H9 (cell line): ENCODE results near the gene HS6ST2. TPM values are rescaled to one million over a fixed set of nuclear protein-coding genes. Genes with fewer than 3 reads are reported as not detected.

ENCODE experiments used
- DNase-seq: peaks from one replicate; pipeline ENCODE4 v3.0.0-alpha.2; 2017
- H2AFZ ChIP-seq: one replicate; pipeline ENCODE4 v1.6.1; 2013; ENCODE audit warnings: mild to moderate bottlenecking, low read length, control low read depth, moderate library complexity
- H2AK5ac ChIP-seq: 2 replicates; pipeline ENCODE4 v1.6.1; 2013; ENCODE audit warnings: low read length, control low read depth, mixed read lengths; ENCODE audit not compliant: insufficient read length
- H2BK120ac ChIP-seq: one replicate; pipeline ENCODE4 v1.6.1; 2013; ENCODE audit warnings: low read depth, mild to moderate bottlenecking, low read length, control low read depth, inconsistent platforms; ENCODE audit not compliant: poor library complexity, severe bottlenecking
- H2BK12ac ChIP-seq: 2 replicates; pipeline ENCODE4 v1.6.1; 2013; ENCODE audit warnings: low read length, control low read depth, mixed read lengths, low read depth; ENCODE audit not compliant: insufficient read length
- H2BK15ac ChIP-seq: 2 replicates; pipeline ENCODE4 v1.6.1; 2013; ENCODE audit warnings: low read depth, low read length, control low read depth
- H2BK20ac ChIP-seq: one replicate; pipeline ENCODE4 v1.6.1; 2013; ENCODE audit warnings: low read depth, mild to moderate bottlenecking, low read length, control low read depth, inconsistent platforms; ENCODE audit not compliant: poor library complexity, severe bottlenecking
- H2BK5ac ChIP-seq: 2 replicates; pipeline ENCODE4 v1.6.1; 2013; ENCODE audit warnings: low read length, control low read depth, mixed read lengths; ENCODE audit not compliant: insufficient read length
- H3K14ac ChIP-seq: 2 replicates; pipeline ENCODE4 v1.6.1; 2013; ENCODE audit warnings: low read length, control low read depth; ENCODE audit not compliant: insufficient read depth
- H3K18ac ChIP-seq: 2 replicates; pipeline ENCODE4 v1.6.1; 2013; ENCODE audit warnings: low read depth, mild to moderate bottlenecking, mixed read lengths, low read length, control low read depth; ENCODE audit not compliant: insufficient read length
- H3K23ac ChIP-seq: 2 replicates; pipeline ENCODE4 v1.6.1; 2013; ENCODE audit warnings: low read length, control low read depth, mixed read lengths, low read depth; ENCODE audit not compliant: insufficient read length
- H3K23me2 ChIP-seq: 2 replicates; pipeline ENCODE4 v1.6.1; 2013; ENCODE audit warnings: low read depth, mild to moderate bottlenecking, mixed read lengths, low read length, control low read depth; ENCODE audit not compliant: insufficient read length, poor library complexity, severe bottlenecking
- H3K27ac ChIP-seq: 2 replicates; pipeline ENCODE4 v1.5.1; 2013; ENCODE audit warnings: low read length, control low read depth, mixed read lengths, low read depth; ENCODE audit not compliant: insufficient read length
- H3K27me3 ChIP-seq: 2 replicates; pipeline ENCODE4 v1.6.1; 2013; ENCODE audit warnings: low read length, control low read depth, inconsistent platforms; ENCODE audit not compliant: insufficient read depth
- H3K4ac ChIP-seq: 2 replicates; pipeline ENCODE4 v1.6.1; 2013; ENCODE audit warnings: low read depth, mild to moderate bottlenecking, control low read depth, inconsistent platforms, low read length, moderate library complexity
- H3K4me1 ChIP-seq: 2 replicates; pipeline ENCODE4 v1.6.1; 2013; ENCODE audit warnings: low read length, control low read depth, inconsistent platforms; ENCODE audit not compliant: insufficient read depth
- H3K4me2 ChIP-seq: 2 replicates; pipeline ENCODE4 v1.6.1; 2013; ENCODE audit warnings: low read length, control low read depth, mixed read lengths; ENCODE audit not compliant: insufficient read length, insufficient read depth
- H3K56ac ChIP-seq: 2 replicates; pipeline ENCODE4 v1.6.1; 2013; ENCODE audit warnings: low read depth, mild to moderate bottlenecking, mixed read lengths, low read length, control low read depth; ENCODE audit not compliant: insufficient read length
- H3K79me1 ChIP-seq: 2 replicates; pipeline ENCODE4 v1.6.1; 2013; ENCODE audit warnings: low read depth, mild to moderate bottlenecking, moderate library complexity, low read length, control low read depth, inconsistent platforms; ENCODE audit not compliant: insufficient read depth, poor library complexity, severe bottlenecking
- H3K79me2 ChIP-seq: 2 replicates; pipeline ENCODE4 v1.6.1; 2013; ENCODE audit warnings: low read length, control low read depth, inconsistent platforms; ENCODE audit not compliant: insufficient read depth
- H3K9ac ChIP-seq: 2 replicates; pipeline ENCODE4 v1.6.1; 2013; ENCODE audit warnings: low read length, control low read depth, mixed read lengths; ENCODE audit not compliant: insufficient read length; ENCODE audit errors: extremely low read depth
- H3K9me3 ChIP-seq: one replicate; pipeline ENCODE4 v1.6.1; 2013; ENCODE audit warnings: low read depth, low read length, inconsistent platforms; ENCODE audit not compliant: control insufficient read depth
- H3T11ph ChIP-seq: one replicate; pipeline ENCODE4 v1.6.1; 2013; ENCODE audit warnings: mild to moderate bottlenecking, low read length, control low read depth, inconsistent platforms
- H4K20me1 ChIP-seq: one replicate; pipeline ENCODE4 v1.6.1; 2013; ENCODE audit not compliant: control insufficient read depth, insufficient read length, insufficient read depth
- H4K5ac ChIP-seq: 2 replicates; pipeline ENCODE4 v1.6.1; 2013; ENCODE audit warnings: low read depth, mild to moderate bottlenecking, mixed read lengths, low read length, control low read depth; ENCODE audit not compliant: insufficient read length
- H4K8ac ChIP-seq: replicated peaks from 2 replicates; pipeline ENCODE4 v1.6.1; 2013; ENCODE audit warnings: low read length, control low read depth, mixed read lengths, low read depth; ENCODE audit not compliant: insufficient read length
- H4K91ac ChIP-seq: 2 replicates; pipeline ENCODE4 v1.6.1; 2013; ENCODE audit warnings: low read depth, mild to moderate bottlenecking, moderate library complexity, mixed read lengths, low read length, control low read depth; ENCODE audit not compliant: insufficient read length
- H3K27ac Mint-ChIP-seq, 3 experiments: 2 replicates in 2 of 3; 3 replicates in 1 of 3; pipeline ENCODE4 v1.8.0; 2020 to 2021; ENCODE audit warnings: mixed read lengths in 3 of 3, mild to moderate bottlenecking in 1 of 3, moderate library complexity in 1 of 3
- H3K27me3 Mint-ChIP-seq: 2 replicates; pipeline ENCODE4 v1.8.0; 2021; ENCODE audit warnings: low read depth, mild to moderate bottlenecking, moderate library complexity, mixed read lengths
- H3K36me3 Mint-ChIP-seq, 3 experiments: 2 replicates in 2 of 3; 3 replicates in 1 of 3; pipeline ENCODE4 v1.8.0; 2020 to 2021; ENCODE audit warnings: low read depth in 3 of 3, mixed read lengths in 3 of 3; ENCODE audit not compliant: insufficient read depth in 1 of 3
- H3K4me1 Mint-ChIP-seq, 2 experiments: 2 replicates each; pipeline ENCODE4 v1.8.0; 2020; ENCODE audit warnings: mixed read lengths in 2 of 2
- H3K4me3 Mint-ChIP-seq, 2 experiments: 2 replicates in 1 of 2; 3 replicates in 1 of 2; pipeline ENCODE4 v1.8.0; 2020 to 2021; ENCODE audit warnings: mild to moderate bottlenecking in 2 of 2, mixed read lengths in 2 of 2, moderate library complexity in 1 of 2
- H3K9me3 Mint-ChIP-seq, 2 experiments: 2 replicates in 1 of 2; 3 replicates in 1 of 2; pipeline ENCODE4 v1.8.0; 2020; ENCODE audit warnings: mild to moderate bottlenecking in 2 of 2, mixed read lengths in 2 of 2, moderate library complexity in 1 of 2
- CTCF ChIP-seq: fragments of 200-600 bp; sonication (generic); conservative IDR thresholded peaks from 3 replicates; pipeline ENCODE4 v1.8.0; 2021; ENCODE audit warnings: antibody characterized with exemption, mild to moderate bottlenecking
- WGBS: extraction: QIAGEN DNeasy Blood & Tissue Kit; methylation state at CpG from one replicate; pipeline ENCODE4 v1.1.7; 2013; ENCODE audit warnings: missing lambda C conversion rate, low lambda C conversion rate, mixed read lengths; ENCODE audit not compliant: insufficient read length; ENCODE audit errors: extremely low coverage; 5-methylcytosine and 5-hydroxymethylcytosine counted together
- total RNA-seq: library from RNA; stranded (reverse); gene quantifications from 2 replicates; pipeline ENCODE4 v1.2.1, GENCODE V29; 2021

HS6ST2 gene
- total RNA-seq, 1 experiment from 2014 or later: 4.8 TPM

- no peak overlapping the region for H3K4me3 Mint-ChIP-seq
- H3K4ac ChIP-seq: no peak overlapping the region
- H3K4me1 ChIP-seq: peaks cover 2% of the 10 kb centered on the region; the same call in 1 of the 2 replicates
- H3K9me3 Mint-ChIP-seq: no peaks in the 10 kb centered on the region
- no peak overlapping the region for H2BK5ac ChIP-seq
- no peak overlapping the region for H3K56ac ChIP-seq
- no peak for TF ChIP-seq CTCF
- H4K5ac ChIP-seq: no peak overlapping the region
- H3K23me2 ChIP-seq: no peaks in the 10 kb centered on the region
- no peaks in the 10 kb centered on the region for H4K20me1 ChIP-seq
- no peaks in the 10 kb centered on the region for H3K79me1 ChIP-seq
- no peaks in the 10 kb centered on the region for H3K9me3 ChIP-seq
- no peak for DNase-seq
- H3K27me3 Mint-ChIP-seq: peaks cover 1% of the 10 kb centered on the region; the same call in 1 of the 2 replicates
- H3K27ac ChIP-seq: no peak overlapping the region
- no peak overlapping the region for H3T11ph ChIP-seq
- no peak overlapping the region for H3K23ac ChIP-seq
- no peak overlapping the region for H2AK5ac ChIP-seq
- H2BK20ac ChIP-seq: no peak overlapping the region
- no peaks in the 10 kb centered on the region for H3K36me3 Mint-ChIP-seq
- H4K91ac ChIP-seq: no peak overlapping the region
- H3K79me2 ChIP-seq: no peaks in the 10 kb centered on the region
- no CpG with 5 or more reads among the region's 5 CpGs for WGBS
- H3K18ac ChIP-seq: no peak overlapping the region
- no peak overlapping the region for H3K4me2 ChIP-seq
- H2BK12ac ChIP-seq: no peak overlapping the region
- H3K14ac ChIP-seq: no peak overlapping the region
- H3K9ac ChIP-seq: no peak overlapping the region
- H2BK15ac ChIP-seq: no peak overlapping the region
- peaks cover 17 to 25% of the 10 kb centered on the region in 2 experiments for H3K4me1 Mint-ChIP-seq
- no peak overlapping the region for H2BK120ac ChIP-seq
- H2AFZ ChIP-seq: no peak overlapping the region
- H3K27me3 ChIP-seq: no peaks in the 10 kb centered on the region
- H3K27ac Mint-ChIP-seq: peak overlapping the region in 1 of 3 experiments; percentile 9; a peak in 1 of 7 replicates
- no peak overlapping the region for H4K8ac ChIP-seq
These were observed 115.1 kb downstream of the HS6ST2 start for GRCh38 chrX:132843363-132843762.
